SKM-1 treated with dmso at 0.1 percent for 144 hours (cell line): ENCODE data around the gene ZNF665.
"Not testable (repeated sequence)": the region's sequence is repeated elsewhere in the genome, so short reads cannot be mapped to it uniquely, and the experiment has no call there.

Experiments
- DNase-seq: peaks from one replicate; lab custom pipeline; 2025; ENCODE audit not compliant: unreplicated experiment; lab: John Stamatoyannopoulos, UW

The ZNF665 gene

GRCh38 chr19:53158119-53158656 is 35.0 kb downstream of the ZNF665 start:
- no peak for DNase-seq

- DNase-seq: no peak
Observed at GRCh38 chr19:53157626-53158025, 35.5 kb downstream of the ZNF665 start.

- DNase-seq: no peak
Observed at GRCh38 chr19:53156850-53157249, 36.3 kb downstream of the ZNF665 start.

GRCh38 chr19:53147645-53148044 is 45.5 kb downstream of the ZNF665 start:
- no peak for DNase-seq

- no peak for DNase-seq
Observed at GRCh38 chr19:53140351-53140750, 52.8 kb downstream of the ZNF665 start.

GRCh38 chr19:53136432-53136831 is 56.7 kb downstream of the ZNF665 start:
- DNase-seq: no peak

- no peak for DNase-seq
Observed at GRCh38 chr19:53132141-53132991, 60.8 kb downstream of the ZNF665 start, which contains the start of gene ZNF415. Gene ZNF415 (minus strand): TSS chr19:53132910. CDS start chr19:53122676, 10,234 bp downstream.

GRCh38 chr19:53131727-53132126 is 61.4 kb downstream of the ZNF665 start:
- no peak for DNase-seq

- DNase-seq: no peak
Observed at GRCh38 chr19:53131085-53131590, 62.0 kb downstream of the ZNF665 start.

GRCh38 chr19:53130506-53130905 is 62.7 kb downstream of the ZNF665 start:
- no peak for DNase-seq

GRCh38 chr19:53126733-53127526 is 66.2 kb downstream of the ZNF665 start:
- not testable (repeated sequence) for DNase-seq

- DNase-seq: no peak
Observed at GRCh38 chr19:53123400-53123799, 69.8 kb downstream of the ZNF665 start.
